Measurements from ENCODE around the gene NOX3.

DNA sequence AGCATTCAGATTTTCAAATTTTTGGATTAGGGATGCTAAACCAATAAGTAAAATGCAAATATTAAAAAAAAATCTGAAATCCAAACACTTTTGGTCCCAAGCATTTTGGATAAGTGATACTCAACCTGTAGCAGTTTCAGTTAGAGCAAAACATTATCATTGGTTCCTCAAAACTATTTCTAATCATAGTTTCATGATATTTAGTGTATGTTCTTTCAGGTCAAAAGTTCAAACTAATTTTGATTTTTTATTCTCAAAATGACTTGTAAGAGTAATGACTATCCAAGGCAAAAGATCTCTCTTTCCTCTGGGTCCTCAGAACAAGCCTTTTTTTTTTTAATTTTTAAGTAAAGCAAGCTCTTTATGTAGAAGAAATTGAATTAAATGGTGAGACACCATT is 77.4 kb downstream of the NOX3 start:
- TF ChIP-seq CTCF (IDR thresholded peaks at IDR 0.05) (no peak), POLR2AphosphoS5 (IDR thresholded peaks at IDR 0.05) (no peak)

Data from upper lobe of left lung (tissue), 4 donors.